Measurements from ENCODE around the gene ABI3BP.

Gene ABI3BP

GRCh38 chr3:100838157-100838556 is 155.1 kb downstream of the ABI3BP start:
- DNase-seq (ENCODE audit: low read depth in 2 of 2) = no peak

DNA sequence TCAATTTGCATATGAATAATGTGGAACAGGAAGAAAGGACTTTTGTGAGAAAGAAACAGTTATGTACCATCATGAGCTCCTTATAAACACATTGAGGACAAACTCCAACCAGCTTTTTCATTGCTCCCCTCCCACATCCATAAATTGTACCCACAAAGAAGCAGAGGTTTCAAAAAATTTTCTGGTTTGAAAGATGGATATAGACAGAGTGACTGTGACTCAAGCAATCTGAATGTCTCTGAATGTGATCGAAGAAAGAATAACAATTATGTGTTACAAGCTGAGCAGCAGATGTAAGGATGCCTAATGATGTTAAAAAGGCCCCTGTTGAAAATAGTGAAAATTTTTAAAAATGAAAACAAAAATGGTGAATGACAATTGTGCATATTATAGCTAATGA is 156.6 kb downstream of the ABI3BP start:
- DNase-seq (ENCODE audit: low read depth in 2 of 2) = no peak

DNA sequence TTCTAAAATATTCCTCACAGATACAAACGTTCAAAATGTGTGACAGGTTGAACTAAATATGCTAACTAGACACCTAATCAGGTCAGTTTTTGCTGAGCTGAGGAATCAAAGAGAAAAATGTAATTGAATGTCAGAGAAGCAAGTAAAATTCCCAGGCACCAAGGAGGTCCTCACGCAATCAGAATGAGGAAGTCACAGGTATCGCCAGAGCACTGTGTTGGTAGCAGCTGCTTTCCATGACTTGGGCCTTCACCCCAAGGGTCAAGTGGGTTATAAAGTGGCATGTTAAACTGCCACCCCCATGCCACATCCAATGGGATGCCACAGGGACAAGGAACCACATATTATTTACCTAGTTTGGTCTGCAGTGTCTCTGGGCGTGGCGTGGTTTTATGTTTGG is 158.9 kb downstream of the ABI3BP start:
- no peak for DNase-seq (ENCODE audit: low read depth in 2 of 2)

DNA sequence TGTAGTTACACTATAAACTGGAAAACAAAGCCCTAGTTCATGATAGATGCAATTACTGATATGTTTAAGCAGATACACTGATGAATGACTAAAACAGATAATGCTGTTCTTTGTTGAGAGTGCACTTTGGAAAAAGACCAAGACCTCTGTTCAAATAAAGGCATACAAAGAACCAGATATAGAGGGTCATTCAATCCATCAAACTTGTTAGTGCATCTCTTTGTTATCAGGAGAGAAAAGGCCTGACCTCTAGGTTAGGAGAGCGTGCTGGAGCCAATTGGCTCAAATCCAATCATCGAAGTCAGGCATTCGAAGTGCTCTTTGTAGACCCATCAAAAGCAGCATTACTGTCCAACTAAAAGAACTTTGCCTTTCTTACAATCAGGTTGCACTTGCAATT is 159.7 kb downstream of the ABI3BP start:
- no peak for DNase-seq (ENCODE audit: low read depth in 2 of 2)

GRCh38 chr3:100831629-100832028 is 161.6 kb downstream of the ABI3BP start:
- DNase-seq (ENCODE audit: low read depth in 2 of 2) = no peak

DNA sequence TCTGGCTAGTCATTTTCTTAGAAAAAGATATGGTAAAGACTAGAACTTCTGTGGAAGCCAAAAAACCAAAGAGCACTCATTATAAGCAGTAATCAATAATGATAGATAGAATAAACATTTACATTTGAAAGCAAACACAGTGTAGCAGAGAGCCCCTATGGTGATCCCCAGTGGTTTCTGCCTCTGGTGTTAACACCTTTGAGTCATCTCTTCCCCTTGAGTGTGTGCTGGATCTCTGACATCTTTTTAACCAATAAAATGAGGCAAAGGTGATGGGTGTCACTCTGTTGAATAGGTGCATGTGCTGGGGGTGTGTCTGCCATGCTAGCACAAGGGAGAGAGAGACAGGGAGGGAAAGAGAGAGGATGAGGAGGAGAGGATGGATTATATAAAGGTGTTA is 162.3 kb downstream of the ABI3BP start:
- DNase-seq (ENCODE audit: low read depth in 2 of 2) = no peak

DNA sequence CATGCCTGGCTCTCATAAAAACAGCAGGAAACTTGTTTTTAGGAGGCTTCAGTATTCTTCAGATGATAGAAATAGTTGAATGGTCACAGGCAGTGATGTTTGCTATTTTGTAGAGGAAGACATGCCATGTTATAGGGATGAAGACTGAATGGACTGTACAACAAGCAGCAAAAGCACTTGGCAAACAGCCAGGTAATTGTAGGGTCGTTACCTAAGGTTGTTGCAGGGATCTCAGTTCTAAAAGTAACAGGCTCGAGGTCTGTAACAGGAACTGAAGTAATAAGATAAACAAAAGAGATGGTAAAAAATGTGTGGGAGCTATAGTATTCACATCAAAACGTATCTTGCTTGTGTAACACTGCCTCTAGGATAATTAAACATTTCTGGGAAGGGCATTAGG is 167.6 kb downstream of the ABI3BP start:
- no peak for DNase-seq (ENCODE audit: low read depth in 2 of 2)

GRCh38 chr3:100815583-100815982 is 177.6 kb downstream of the ABI3BP start:
- no peak for DNase-seq (ENCODE audit: low read depth in 2 of 2)

DNA sequence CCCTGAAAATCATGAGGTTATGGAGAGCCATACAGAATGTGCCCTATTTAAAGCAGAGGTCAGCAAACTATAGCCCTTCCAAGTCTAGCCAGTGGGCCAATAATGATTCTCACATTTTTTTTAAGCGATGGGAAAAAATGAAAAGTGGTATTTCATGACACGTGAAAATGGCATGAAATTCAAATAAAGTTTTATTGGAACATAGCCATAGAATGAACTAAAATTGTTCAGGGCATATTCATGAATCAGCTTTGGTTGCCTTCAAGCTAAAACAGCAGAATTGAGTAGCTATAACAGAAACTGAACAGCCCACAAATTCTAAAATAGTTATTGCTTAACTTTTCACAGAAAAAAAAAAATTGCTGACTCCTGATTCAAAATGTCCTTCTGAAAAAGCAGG is 179.4 kb downstream of the ABI3BP start:
- no peak for DNase-seq (ENCODE audit: low read depth in 2 of 2)

- DNase-seq (ENCODE audit: low read depth in 2 of 2) = no peak
These were observed 181.3 kb downstream of the ABI3BP start for GRCh38 chr3:100811779-100812507.

- DNase-seq (ENCODE audit: low read depth in 2 of 2) = no peak
These were observed 182.6 kb downstream of the ABI3BP start for GRCh38 chr3:100810671-100811070.

- no peak for DNase-seq (ENCODE audit: low read depth in 2 of 2)
These were observed 188.6 kb downstream of the ABI3BP start for GRCh38 chr3:100804631-100805030.

GRCh38 chr3:100803711-100804110 is 189.5 kb downstream of the ABI3BP start:
- no peak for DNase-seq (ENCODE audit: low read depth in 2 of 2)

DNA sequence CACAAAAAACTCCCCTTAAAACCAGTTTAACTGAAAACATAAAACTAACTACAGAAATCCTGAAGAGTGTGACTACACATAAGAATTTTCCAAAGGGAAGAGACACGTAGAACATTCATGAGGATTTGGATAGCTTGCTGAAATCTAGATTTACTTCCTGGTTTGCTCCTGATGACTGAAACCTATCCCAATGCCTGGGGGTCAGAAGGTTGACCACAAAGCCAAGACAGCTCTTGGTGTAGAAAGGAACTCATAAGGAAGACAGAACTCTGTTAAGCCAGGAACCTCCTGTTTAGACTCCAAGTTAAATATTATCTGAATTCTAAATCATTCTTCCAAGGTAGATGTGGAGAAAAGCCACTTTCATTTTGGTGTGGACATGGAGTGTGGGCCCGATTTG is 191.1 kb downstream of the ABI3BP start:
- DNase-seq (ENCODE audit: low read depth in 2 of 2) = no peak

DNA sequence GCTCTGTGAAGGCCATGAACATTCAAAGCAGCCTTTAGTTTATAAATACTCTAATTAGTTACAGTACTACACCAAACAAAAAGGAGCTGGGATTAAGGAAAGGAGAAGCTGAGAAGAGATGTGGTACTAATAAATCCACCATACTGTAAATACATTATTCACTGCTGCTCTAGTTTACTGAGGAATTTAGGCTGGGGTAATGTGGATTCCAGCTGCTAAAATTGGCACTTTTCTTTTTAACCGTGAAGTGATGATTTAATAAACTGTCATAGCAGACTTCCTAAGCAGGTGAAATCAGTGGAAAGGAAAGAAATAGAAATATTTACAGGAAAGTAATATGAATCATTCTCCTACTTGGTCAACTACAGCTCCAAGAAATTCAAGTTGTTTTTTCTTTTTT is 195.2 kb downstream of the ABI3BP start:
- DNase-seq (ENCODE audit: low read depth in 2 of 2) = no peak

- DNase-seq (ENCODE audit: low read depth in 2 of 2) = no peak
These were observed 196.7 kb downstream of the ABI3BP start for GRCh38 chr3:100796556-100796955.

DNA sequence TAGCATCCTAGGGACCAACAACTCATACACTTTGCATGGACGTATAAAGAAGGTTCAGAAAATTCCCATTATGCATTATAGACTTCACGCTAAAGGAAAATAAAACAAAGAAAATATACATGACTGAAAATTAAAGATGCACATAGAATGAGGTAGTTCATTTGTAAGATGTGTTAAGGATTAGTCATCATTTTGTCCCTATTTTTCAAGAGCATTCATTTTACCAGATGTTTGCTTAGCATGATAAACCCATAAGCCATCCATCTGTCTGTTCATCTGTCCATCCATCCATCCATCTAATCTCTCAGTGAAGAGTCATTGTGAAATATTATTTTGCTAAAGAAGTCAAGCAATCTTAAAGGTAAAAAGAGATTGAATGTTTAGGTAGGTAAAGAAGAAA is 203.6 kb downstream of the ABI3BP start:
- no peak for DNase-seq (ENCODE audit: low read depth in 2 of 2)

DNA sequence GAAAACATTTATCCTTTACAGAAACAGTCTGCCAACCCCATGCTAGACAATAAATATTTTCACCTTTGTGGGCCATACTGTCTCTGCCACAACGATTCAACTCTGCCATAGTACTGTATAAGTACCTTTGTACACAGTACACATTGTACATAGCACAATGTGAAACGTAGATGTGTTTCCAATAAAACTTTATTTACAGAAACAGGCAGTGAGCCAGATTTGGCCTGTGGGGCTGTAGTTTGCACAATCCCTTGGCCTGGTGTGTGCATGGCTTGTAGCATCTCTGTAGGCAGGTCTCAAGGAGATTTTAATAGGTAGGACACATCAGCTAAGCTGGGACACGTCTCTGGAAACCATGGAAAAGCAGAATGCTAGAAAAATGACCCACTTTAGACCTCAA is 209.6 kb downstream of the ABI3BP start:
- no peak for DNase-seq (ENCODE audit: low read depth in 2 of 2)

DNA sequence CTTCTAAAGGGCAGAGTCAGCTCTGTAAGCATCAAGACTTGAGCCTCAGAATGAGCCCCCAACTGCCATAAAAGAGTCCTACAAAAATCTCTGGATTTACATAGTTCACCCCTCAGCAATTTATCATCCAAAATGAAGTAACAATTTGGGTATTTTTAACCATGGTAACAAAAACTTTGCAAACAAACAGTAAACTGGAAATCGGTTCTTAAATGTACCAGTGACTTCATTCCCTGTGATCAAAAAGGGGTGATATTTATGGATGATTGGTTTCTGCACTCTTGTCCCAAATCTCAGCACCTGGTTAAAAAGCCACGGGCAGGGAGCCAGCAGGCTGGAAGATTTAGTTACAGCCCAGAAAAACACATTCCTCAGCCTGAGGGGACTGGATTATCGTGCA is 210.3 kb downstream of the ABI3BP start:
- no peak for DNase-seq (ENCODE audit: low read depth in 2 of 2)

GRCh38 chr3:100782348-100782747 is 210.9 kb downstream of the ABI3BP start:
- no peak for DNase-seq (ENCODE audit: low read depth in 2 of 2)

DNA sequence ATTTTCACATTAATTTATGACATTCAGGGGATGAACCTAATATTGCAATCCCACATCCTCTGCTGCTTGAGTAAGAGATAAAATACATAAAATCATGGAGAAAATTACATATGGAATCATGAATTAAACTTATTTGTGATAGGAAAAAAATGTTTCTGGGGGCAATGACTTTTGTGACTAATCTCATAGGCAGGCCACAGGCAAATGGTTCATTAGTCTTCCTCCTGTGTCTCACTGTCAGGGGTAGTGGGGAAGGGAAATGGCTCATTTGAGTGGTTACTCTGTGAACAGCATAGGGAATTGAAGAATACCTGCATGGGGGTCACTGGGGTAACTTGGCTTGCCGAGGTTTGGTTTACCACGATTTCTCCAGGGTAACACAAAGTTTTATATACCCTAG is 211.9 kb downstream of the ABI3BP start:
- no peak for DNase-seq (ENCODE audit: low read depth in 2 of 2)

DNA sequence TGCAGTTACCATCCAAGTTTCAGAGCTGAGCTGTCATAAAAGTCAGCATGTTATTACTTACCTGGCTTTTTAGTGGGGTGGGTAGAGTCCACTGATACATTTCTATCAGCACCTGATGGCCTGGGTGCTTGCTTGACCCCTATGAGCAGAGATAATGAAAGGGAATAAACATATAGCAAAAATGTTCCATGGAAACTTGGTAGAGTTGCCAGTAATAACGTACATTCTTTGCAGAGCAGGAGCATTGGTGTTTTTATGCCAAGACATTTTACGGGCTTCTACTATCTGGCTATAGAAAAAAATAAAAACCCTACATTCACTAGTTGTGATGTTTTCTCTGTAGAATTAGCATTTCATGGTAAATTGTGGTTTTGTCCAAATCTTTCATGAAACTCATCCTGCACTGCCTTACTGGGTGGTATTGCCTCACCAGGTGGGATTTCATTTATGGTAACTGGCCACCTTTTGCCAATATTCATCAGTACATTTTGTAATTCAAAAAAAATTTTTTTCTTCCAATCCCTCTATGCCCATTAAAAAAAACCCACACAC is 213.1 kb downstream of the ABI3BP start:
- DNase-seq (ENCODE audit: low read depth in 2 of 2) = no peak

DNA sequence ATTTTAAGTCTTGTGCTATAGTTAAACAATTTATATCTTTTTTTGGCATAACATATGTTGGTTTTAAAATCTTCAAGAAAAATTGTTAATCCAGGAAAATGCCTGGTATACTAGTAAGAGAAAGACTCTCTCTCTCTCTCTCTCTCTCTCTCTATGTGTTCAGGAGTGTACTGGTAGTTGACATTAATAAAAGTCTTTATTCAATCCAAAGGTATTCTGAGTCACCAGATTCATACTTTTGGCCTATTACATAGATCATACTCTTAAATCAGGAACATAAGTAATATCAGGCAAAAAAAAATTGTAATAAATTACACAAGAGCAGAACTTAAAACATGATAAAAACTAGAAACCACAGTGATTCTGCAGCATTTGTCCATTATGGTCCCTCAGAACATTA is 213.7 kb downstream of the ABI3BP start:
- DNase-seq (ENCODE audit: low read depth in 2 of 2) = no peak

DNA sequence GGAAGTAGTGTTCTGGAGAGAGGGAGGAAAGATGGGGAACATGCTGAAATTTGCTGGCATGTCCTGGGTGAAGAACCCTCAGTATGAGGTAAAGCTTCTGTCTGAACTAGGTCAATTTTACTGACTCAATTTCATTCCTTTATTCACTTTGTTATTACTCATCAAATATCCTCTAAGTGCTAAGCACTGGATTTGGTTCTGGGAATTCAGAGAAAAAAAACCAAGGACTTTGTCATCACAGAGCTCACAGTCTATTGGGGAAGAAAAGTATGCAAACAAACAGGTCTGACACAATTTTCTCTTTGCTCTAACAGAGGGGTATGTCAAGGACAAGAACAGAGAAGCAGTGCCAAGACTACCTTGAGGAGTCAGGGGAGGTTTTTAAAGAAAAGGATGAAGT is 215.9 kb downstream of the ABI3BP start:
- DNase-seq (ENCODE audit: low read depth in 2 of 2) = no peak
